ENCODE measurements around the gene DENND11. TPM values are rescaled to one million over a fixed set of nuclear protein-coding genes. Genes with fewer than 3 reads are reported as not detected.

Gene DENND11, protein sequence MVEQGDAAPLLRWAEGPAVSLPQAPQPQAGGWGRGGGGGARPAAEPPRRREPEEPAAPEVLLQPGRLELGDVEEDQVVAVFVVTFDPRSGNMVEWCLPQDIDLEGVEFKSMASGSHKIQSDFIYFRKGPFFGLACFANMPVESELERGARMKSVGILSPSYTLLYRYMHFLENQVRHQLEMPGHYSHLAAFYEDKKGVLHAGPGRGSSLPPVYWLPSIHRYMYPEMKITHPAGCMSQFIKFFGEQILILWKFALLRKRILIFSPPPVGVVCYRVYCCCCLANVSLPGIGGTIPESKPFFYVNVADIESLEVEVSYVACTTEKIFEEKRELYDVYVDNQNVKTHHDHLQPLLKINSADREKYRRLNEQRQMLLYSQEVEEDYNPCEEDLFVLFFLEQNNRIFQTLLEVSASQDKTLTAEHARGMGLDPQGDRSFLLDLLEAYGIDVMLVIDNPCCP
- 10 to 100 TPM in 3 of 4 donors, 1 to 10 TPM in 1; 8.5 to 29.2 (median 20.8) TPM for total RNA-seq

DNA sequence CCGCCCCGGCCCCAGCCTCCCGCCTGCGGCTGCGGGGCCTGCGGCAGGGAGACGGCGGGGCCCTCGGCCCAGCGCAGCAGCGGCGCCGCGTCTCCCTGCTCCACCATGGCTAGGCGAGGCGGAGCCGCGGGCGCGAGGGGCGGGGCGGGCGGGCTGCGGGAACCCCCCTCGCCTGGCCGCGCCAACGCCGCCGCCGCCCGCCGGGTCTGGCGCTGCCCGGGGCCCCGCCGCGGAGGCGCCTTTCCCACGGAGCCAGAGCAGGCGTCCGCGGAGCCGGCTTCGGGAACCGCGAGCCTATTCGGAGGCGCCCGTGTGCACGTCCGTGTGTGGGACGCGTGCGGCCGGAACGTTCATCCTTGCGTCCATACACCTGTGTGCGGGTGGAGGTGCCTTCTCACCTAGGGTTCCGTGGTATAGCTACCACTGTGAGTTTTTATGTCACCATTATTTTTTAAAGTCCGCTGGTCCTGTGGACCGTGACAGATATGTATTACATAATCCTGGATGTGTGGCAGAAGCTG, at the start of gene DENND11:
Gene DENND11 (minus strand): TSS at position 120 of the 521 bp plus-strand sequence. CDS start 13 bp downstream, at position 107.
- peak in 1 of 2 donors; percentile 37 for DNase-seq
- no peaks in the 10 kb centered on the region for H3K4me1 ChIP-seq
- intact Hi-C loops (cut with DNase I; ENCODE audit: low total_unique reads), result no loop called here

DNA sequence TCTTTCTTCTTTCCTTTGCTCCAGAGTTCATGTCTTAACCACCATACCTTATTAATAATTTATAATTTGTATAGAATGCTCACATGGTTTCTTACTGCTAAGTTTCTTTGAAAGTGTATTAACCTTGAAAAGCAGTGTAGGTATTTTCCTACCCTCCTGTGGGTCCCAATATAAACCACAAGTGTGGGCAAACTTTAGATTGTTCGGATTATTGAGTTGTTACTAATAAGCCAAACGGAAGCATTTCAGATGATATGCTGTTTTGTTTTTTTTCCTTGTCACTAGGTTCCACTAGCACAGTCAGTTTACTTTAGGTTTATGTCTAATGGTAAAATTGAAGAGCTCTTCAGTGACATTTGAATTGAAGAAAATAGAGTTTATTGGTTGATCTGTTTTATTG, 46.4 kb upstream of the DENND11 start:
- H3K9me3 ChIP-seq, result peaks cover 0 to 10% of the 10 kb centered on the region in 2 donors
- no peaks in the 10 kb centered on the region for H3K27me3 ChIP-seq
- H3K4me3 ChIP-seq, result no peak overlapping the region
- no peak for TF ChIP-seq POLR2A (IDR thresholded peaks at IDR 0.05)
- TF ChIP-seq, protein P1, sequence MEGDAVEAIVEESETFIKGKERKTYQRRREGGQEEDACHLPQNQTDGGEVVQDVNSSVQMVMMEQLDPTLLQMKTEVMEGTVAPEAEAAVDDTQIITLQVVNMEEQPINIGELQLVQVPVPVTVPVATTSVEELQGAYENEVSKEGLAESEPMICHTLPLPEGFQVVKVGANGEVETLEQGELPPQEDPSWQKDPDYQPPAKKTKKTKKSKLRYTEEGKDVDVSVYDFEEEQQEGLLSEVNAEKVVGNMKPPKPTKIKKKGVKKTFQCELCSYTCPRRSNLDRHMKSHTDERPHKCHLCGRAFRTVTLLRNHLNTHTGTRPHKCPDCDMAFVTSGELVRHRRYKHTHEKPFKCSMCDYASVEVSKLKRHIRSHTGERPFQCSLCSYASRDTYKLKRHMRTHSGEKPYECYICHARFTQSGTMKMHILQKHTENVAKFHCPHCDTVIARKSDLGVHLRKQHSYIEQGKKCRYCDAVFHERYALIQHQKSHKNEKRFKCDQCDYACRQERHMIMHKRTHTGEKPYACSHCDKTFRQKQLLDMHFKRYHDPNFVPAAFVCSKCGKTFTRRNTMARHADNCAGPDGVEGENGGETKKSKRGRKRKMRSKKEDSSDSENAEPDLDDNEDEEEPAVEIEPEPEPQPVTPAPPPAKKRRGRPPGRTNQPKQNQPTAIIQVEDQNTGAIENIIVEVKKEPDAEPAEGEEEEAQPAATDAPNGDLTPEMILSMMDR (IDR thresholded peaks at IDR 0.05), result no peak
- H3K4me1 ChIP-seq, result no peaks in the 10 kb centered on the region
- no peak overlapping the region for H3K27ac ChIP-seq
- no peak for DNase-seq
- H3K36me3 ChIP-seq, result peaks cover 0 to 3% of the 10 kb centered on the region in 2 donors
- intact Hi-C loops (cut with DNase I; ENCODE audit: low total_unique reads), result no loop called here

More for the DNA sequence above, at the start of gene DENND11:
- Histone ChIP-seq H3K27ac (peak within 1 kb of the TSS; percentile 76 to 85), H3K9me3 (no peaks in the 10 kb centered on the region), H3K4me3 (peak within 1 kb of the TSS; percentile 59 to 94), H3K36me3 (no peaks in the 10 kb centered on the region), H3K27me3 (no peaks in the 10 kb centered on the region)
- TF ChIP-seq, protein P1 (IDR thresholded peaks at IDR 0.05), result no peak
- no peak for TF ChIP-seq POLR2A (IDR thresholded peaks at IDR 0.05)

DNA sequence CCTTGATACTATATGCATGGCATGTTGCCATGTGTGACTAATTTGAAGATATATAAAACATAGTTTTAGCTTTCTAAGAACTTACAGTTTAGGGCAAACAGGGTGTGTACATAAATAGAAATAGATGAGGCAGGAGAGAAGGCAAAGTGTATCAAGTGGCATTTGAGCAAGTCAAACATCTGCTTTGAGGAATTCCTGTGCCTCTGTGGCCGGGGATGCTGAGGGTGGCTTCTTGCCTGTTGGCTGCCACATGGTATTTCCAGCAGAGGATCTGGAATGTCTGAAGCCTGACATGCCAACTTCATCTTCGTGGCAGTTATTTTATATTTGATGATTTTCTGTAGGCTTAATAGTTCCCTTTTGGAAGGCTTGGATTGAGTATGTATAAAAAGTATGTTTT, 42.2 kb upstream of the DENND11 start:
- Histone ChIP-seq H3K4me3 (no peak overlapping the region), H3K27me3 (no peaks in the 10 kb centered on the region), H3K36me3 (no peaks in the 10 kb centered on the region), H3K9me3 (no peaks in the 10 kb centered on the region), H3K4me1 (peaks cover 0 to 4% of the 10 kb centered on the region in 2 donors), H3K27ac (no peak overlapping the region)
- no peak for TF ChIP-seq POLR2A (IDR thresholded peaks at IDR 0.05)
- TF ChIP-seq, protein P1 (IDR thresholded peaks at IDR 0.05), result no peak
- intact Hi-C loops (cut with DNase I; ENCODE audit: low total_unique reads), result no loop called here
- DNase-seq, result no peak

DNA sequence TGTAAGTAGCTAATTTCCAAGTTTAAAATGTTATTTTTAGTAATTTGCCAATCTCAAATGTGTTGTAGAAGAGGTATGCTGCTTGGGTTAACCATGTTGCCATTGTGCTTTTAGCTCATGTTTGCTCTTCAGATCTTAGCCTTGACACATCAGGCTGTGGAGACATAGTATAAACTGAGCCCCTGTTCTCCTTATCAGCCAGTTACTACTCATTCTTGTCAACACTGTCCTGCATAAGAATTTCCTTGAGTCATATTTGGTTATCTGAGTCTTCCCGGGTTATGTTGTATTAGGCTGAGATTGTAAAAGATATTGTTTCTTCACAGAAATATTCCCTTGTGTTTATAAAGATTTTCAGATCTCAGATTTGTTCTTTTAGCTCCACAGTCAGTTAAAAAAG, 40.3 kb upstream of the DENND11 start:
- no peaks in the 10 kb centered on the region for H3K27me3 ChIP-seq
- intact Hi-C loops (cut with DNase I; ENCODE audit: low total_unique reads), result no loop called here
- H3K4me1 ChIP-seq, result peaks cover 0 to 9% of the 10 kb centered on the region in 2 donors
- TF ChIP-seq, protein P1 (IDR thresholded peaks at IDR 0.05), result no peak
- no peak for TF ChIP-seq POLR2A (IDR thresholded peaks at IDR 0.05)
- H3K4me3 ChIP-seq, result no peak overlapping the region
- no peak for DNase-seq
- no peaks in the 10 kb centered on the region for H3K9me3 ChIP-seq
- H3K36me3 ChIP-seq, result no peaks in the 10 kb centered on the region
- no peak overlapping the region for H3K27ac ChIP-seq

DNA sequence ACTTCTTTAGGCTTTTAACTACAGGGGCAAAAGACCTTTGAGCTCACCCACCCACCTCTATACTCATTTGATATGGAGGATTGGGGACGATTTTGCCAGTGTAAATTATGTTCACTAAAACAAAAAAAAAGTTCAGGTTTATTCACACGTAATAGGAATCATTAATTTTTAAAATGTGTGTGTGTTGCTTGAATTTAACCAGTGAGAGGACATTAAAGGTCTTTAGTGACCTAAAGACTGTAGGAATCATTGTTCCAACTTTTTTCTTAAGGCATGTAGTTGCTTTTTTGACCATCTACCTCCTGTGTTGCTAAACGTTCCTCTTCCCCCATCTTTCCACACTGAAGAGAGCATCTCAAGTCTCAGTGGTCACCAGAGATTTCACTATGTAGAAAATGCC, 37.3 kb upstream of the DENND11 start:
- peaks cover 0 to 9% of the 10 kb centered on the region in 2 donors for H3K4me1 ChIP-seq
- H3K27ac ChIP-seq, result no peak overlapping the region
- no peaks in the 10 kb centered on the region for H3K9me3 ChIP-seq
- H3K36me3 ChIP-seq, result no peaks in the 10 kb centered on the region
- intact Hi-C loops (cut with DNase I; ENCODE audit: low total_unique reads), result no loop called here
- no peaks in the 10 kb centered on the region for H3K27me3 ChIP-seq
- TF ChIP-seq, protein P1 (IDR thresholded peaks at IDR 0.05), result no peak
- no peak for TF ChIP-seq POLR2A (IDR thresholded peaks at IDR 0.05)
- peak overlapping the region; percentile 66 to 74 for H3K4me3 ChIP-seq
- DNase-seq, result no peak
